ENCODE results near the gene PDCD6IP. TPM values are rescaled to one million over a fixed set of nuclear protein-coding genes. Genes with fewer than 3 reads are reported as not detected.
"Not testable (repeated sequence)": the region's sequence is repeated elsewhere in the genome, so short reads cannot be mapped to it uniquely, and the experiment has no call there.

PDCD6IP gene
- total RNA-seq, 1 donor from 2014 or later, result 203 TPM

DNA sequence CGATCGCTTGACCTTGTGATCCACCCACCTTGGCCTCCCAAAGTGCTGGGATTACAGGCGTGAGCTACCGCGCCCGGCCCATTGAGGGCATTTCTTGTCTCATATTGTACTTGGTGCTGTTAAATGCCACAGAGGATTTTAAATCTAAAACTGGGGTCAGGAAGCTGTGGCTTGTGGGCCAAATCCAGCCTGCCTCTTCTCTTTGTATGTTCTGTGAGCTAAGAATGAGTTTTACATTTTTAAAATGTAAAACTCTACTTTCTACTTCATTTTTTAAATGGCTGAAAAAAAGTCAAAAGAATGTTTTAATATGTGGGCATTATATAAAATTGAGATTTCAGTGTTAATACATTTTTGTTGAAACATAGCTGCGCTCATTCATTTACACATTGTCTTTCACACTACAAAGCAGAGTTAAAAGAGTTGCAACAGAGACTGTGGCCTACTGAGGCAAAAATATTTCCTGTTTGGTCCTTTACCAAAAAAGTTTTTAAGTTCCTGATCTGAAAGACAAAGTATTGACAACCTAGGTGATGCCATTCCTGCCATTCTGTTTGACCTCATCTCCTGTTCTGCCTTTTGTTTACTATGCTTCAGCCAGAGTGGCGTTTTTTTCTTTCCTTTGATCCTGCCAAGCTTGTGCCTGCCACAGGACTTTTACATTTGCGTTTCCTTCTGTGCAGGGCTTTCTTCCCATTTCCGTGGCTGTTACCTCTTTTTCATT is 50.4 kb downstream of the PDCD6IP start:
- Histone ChIP-seq H3K4me3 (ENCODE audit: insufficient read depth, low read depth, low read length) (no peak overlapping the region), H3K79me2 (ENCODE audit: insufficient read depth, low read length) (peaks cover 20% of the 10 kb centered on the region), H3K9me3 (ENCODE audit: insufficient read depth, low read depth, low read length) (no peaks in the 10 kb centered on the region), H3K4me2 (ENCODE audit: low read length) (no peak overlapping the region), H4K20me1 (ENCODE audit: insufficient read depth, low read length) (peaks cover 9% of the 10 kb centered on the region), H3K9ac (ENCODE audit: low read length) (no peak overlapping the region), H3K36me3 (ENCODE audit: insufficient read depth, low read length) (peaks cover 14% of the 10 kb centered on the region), H3K4me1 (ENCODE audit: insufficient read depth, low read length) (peaks cover 6% of the 10 kb centered on the region), H2AFZ (ENCODE audit: low read depth, low read length) (no peak overlapping the region), H3K27me3 (ENCODE audit: insufficient read depth, low read length) (no peaks in the 10 kb centered on the region), H3K27ac (ENCODE audit: low read depth, low read length) (no peak overlapping the region)
- TF ChIP-seq EZH2 (IDR thresholded peaks at IDR 0.05; ENCODE audit: insufficient read depth, low read length), result no peak
- TF ChIP-seq, protein P1, sequence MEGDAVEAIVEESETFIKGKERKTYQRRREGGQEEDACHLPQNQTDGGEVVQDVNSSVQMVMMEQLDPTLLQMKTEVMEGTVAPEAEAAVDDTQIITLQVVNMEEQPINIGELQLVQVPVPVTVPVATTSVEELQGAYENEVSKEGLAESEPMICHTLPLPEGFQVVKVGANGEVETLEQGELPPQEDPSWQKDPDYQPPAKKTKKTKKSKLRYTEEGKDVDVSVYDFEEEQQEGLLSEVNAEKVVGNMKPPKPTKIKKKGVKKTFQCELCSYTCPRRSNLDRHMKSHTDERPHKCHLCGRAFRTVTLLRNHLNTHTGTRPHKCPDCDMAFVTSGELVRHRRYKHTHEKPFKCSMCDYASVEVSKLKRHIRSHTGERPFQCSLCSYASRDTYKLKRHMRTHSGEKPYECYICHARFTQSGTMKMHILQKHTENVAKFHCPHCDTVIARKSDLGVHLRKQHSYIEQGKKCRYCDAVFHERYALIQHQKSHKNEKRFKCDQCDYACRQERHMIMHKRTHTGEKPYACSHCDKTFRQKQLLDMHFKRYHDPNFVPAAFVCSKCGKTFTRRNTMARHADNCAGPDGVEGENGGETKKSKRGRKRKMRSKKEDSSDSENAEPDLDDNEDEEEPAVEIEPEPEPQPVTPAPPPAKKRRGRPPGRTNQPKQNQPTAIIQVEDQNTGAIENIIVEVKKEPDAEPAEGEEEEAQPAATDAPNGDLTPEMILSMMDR (IDR thresholded peaks at IDR 0.05; ENCODE audit: insufficient read depth, low read depth, low read length), result no peak
- Mint-ChIP-seq H3K27ac (ENCODE audit: unreplicated experiment) (peak overlapping the region; percentile 41), H3K36me3 (ENCODE audit: low read depth, unreplicated experiment) (peaks cover 6% of the 10 kb centered on the region), H3K4me3 (ENCODE audit: unreplicated experiment) (no peak overlapping the region), H3K27me3 (ENCODE audit: low read depth, unreplicated experiment) (no peaks in the 10 kb centered on the region), H3K4me1 (ENCODE audit: low read depth, unreplicated experiment) (peaks cover 25% of the 10 kb centered on the region), H3K9me3 (ENCODE audit: unreplicated experiment) (no peaks in the 10 kb centered on the region)
- FAIRE-seq, result no peak
- DNase-seq (ENCODE audit: low read depth), result no peak

DNA sequence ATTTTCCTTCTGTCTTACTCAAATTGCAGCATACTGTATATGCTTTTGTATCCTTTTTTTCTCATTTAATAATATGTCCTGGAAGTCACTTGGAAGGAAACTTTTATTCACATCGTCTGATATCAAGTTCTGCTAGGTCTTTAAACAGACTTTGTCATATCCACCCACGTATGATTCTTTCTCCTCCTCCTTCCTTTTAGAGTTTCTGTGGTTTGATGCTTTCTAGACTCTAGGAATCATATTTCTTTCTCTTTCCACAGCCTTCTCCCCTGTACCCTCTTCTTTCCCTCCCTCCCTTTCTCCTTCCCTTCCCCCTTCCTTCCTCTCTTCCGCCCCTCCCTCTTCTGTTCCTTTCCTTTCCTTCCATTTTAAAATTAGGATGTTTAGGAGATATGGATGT is 52.2 kb downstream of the PDCD6IP start:
- H3K9me3 ChIP-seq (ENCODE audit: insufficient read depth, low read depth, low read length); H3K27me3 ChIP-seq (ENCODE audit: insufficient read depth, low read length); H3K27me3 Mint-ChIP-seq (ENCODE audit: low read depth, unreplicated experiment); H3K9me3 Mint-ChIP-seq (ENCODE audit: unreplicated experiment); H3K36me3 Mint-ChIP-seq (ENCODE audit: low read depth, unreplicated experiment); H3K36me3 ChIP-seq (ENCODE audit: insufficient read depth, low read length); H3K4me3 Mint-ChIP-seq (ENCODE audit: unreplicated experiment); FAIRE-seq; H3K4me3 ChIP-seq (ENCODE audit: insufficient read depth, low read depth, low read length); H4K20me1 ChIP-seq (ENCODE audit: insufficient read depth, low read length); H3K27ac ChIP-seq (ENCODE audit: low read depth, low read length); H2AFZ ChIP-seq (ENCODE audit: low read depth, low read length); H3K9ac ChIP-seq (ENCODE audit: low read length): not testable (repeated sequence)
- peak; percentile 23 for DNase-seq (ENCODE audit: low read depth)
- Mint-ChIP-seq H3K27ac (ENCODE audit: unreplicated experiment) (peak overlapping the region; percentile 2), H3K4me1 (ENCODE audit: low read depth, unreplicated experiment) (peaks cover 40% of the 10 kb centered on the region)
- Histone ChIP-seq H3K79me2 (ENCODE audit: insufficient read depth, low read length) (peaks cover 20% of the 10 kb centered on the region), H3K4me1 (ENCODE audit: insufficient read depth, low read length) (peaks cover 15% of the 10 kb centered on the region), H3K4me2 (ENCODE audit: low read length) (peak overlapping the region; percentile 71)

DNA sequence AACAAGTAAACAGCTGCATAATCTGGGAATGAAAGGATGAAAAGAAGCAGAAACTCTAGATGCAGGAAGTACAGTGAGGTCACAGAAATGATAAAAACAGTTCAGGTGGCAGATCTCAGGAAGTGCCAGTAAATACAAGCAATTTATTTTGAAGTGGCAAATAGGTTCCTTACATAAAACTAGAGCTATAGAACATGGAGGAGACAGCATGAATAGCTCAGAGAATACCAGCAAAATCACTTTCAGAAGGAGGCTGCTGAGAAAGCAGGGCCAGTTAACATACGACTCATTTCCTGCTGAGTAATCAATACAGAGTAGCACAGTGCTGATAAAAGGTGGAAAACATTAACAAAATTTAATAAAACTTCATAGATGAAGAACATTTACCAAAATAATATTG is 57.0 kb downstream of the PDCD6IP start:
- H3K4me3 Mint-ChIP-seq (ENCODE audit: unreplicated experiment); H3K27me3 Mint-ChIP-seq (ENCODE audit: low read depth, unreplicated experiment); DNase-seq (ENCODE audit: low read depth): not testable (repeated sequence)

More for the DNA sequence above, 57.0 kb downstream of the PDCD6IP start:
- H3K9ac ChIP-seq (ENCODE audit: low read length), result peak overlapping the region; percentile 4
- H3K9me3 Mint-ChIP-seq (ENCODE audit: unreplicated experiment); H3K27me3 ChIP-seq (ENCODE audit: insufficient read depth, low read length); H3K36me3 Mint-ChIP-seq (ENCODE audit: low read depth, unreplicated experiment); FAIRE-seq; H4K20me1 ChIP-seq (ENCODE audit: insufficient read depth, low read length); H3K9me3 ChIP-seq (ENCODE audit: insufficient read depth, low read depth, low read length); H3K79me2 ChIP-seq (ENCODE audit: insufficient read depth, low read length); H2AFZ ChIP-seq (ENCODE audit: low read depth, low read length); H3K4me3 ChIP-seq (ENCODE audit: insufficient read depth, low read depth, low read length); H3K36me3 ChIP-seq (ENCODE audit: insufficient read depth, low read length): not testable (repeated sequence)
- H3K4me1 ChIP-seq (ENCODE audit: insufficient read depth, low read length), result peaks cover 15% of the 10 kb centered on the region
- peak overlapping the region; percentile 70 for H3K27ac ChIP-seq (ENCODE audit: low read depth, low read length)
- peaks cover 34% of the 10 kb centered on the region for H3K4me1 Mint-ChIP-seq (ENCODE audit: low read depth, unreplicated experiment)
- peak overlapping the region; percentile 77 for H3K4me2 ChIP-seq (ENCODE audit: low read length)
- H3K27ac Mint-ChIP-seq (ENCODE audit: unreplicated experiment), result peak overlapping the region; percentile 90

Measured in astrocyte (in vitro differentiated cells and primary cell).